ENCODE measurements around the gene HMCN1. TPM values are rescaled to one million over a fixed set of nuclear protein-coding genes. Genes with fewer than 3 reads are reported as not detected.

The HMCN1 gene
- polyA plus RNA-seq, 1 of the 3 experiments (the other 2 are of a cell fraction) = 59.5 TPM

DNA sequence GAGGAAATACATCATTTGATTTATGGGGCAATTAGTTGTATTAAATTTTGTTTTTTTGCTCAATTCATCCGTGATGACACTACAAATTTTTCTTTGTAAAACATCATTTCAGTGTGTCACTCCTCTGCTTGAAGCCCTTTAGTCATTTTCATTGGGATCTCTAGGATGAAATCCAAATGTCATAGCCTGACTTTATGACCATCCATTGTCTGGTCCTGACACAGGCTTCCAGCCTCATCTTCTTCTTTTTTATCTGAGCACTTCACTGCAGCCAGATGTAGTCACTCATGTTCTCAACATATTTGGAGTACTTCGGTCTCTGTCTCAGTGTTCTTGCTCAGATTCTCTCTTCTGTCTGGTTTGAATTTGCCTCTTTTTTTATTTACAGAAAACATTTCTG lies 173.1 kb downstream of the HMCN1 start (continued):
- TF ChIP-seq RFX5 (IDR thresholded peaks at IDR 0.05; ENCODE audit: low read length) (no peak), YY1 (IDR thresholded peaks at IDR 0.05; ENCODE audit: low read depth) (no peak), EP300 (IDR thresholded peaks at IDR 0.05; ENCODE audit: borderline replicate concordance in 1 of 2, low read depth in 1 of 2, low read length in 1 of 2) (no peak), MEF2A (IDR thresholded peaks at IDR 0.05; ENCODE audit: borderline replicate concordance, low read depth) (no peak)
- TF ChIP-seq, protein P1, sequence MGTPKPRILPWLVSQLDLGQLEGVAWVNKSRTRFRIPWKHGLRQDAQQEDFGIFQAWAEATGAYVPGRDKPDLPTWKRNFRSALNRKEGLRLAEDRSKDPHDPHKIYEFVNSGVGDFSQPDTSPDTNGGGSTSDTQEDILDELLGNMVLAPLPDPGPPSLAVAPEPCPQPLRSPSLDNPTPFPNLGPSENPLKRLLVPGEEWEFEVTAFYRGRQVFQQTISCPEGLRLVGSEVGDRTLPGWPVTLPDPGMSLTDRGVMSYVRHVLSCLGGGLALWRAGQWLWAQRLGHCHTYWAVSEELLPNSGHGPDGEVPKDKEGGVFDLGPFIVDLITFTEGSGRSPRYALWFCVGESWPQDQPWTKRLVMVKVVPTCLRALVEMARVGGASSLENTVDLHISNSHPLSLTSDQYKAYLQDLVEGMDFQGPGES (IDR thresholded peaks at IDR 0.05; ENCODE audit: low read depth, low read length) = no peak

DNA sequence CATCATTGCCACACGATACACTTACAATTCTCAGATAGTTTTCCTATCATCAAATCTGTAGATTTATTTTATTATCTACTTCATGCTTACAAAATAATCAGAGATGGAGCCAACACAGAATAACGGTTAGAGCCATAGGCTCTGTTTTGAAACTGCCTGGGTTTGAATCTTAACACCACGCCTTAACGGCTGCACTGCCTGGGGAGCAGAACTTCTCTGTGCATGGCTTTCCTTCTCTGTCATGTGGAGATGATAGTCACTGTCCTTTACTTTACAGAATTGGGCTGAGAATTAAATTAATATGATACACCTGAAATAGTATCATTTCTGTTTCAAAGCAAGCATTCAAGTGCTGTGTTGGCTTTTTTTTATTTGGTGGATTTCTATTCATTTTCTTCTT lies 177.8 kb downstream of the HMCN1 start:
- H3K9me2 ChIP-seq = no peaks in the 10 kb centered on the region
- H3K4me1 ChIP-seq (ENCODE audit: control insufficient read depth in 1 of 2, insufficient read depth in 2 of 2, low read depth in 1 of 2, low read length in 1 of 2) = no peaks in the 10 kb centered on the region; a peak in 1 of 4 replicates
- ChIA-PET POLR2A (no interaction called here), CTCF (no interaction called here)
- WGBS (ENCODE audit: low lambda C conversion rate) = 22% methylated on average over 4 of the region's 4 CpGs
- no peaks in the 10 kb centered on the region; the same call in 1 of the 2 replicates for H3K27me3 ChIP-seq (ENCODE audit: insufficient read depth)
- no peak overlapping the region for H3K4me3 ChIP-seq (ENCODE audit: low read depth in 2 of 2, low read length in 1 of 2)
- H2AFZ ChIP-seq (ENCODE audit: low read depth) = no peak overlapping the region
- TF ChIP-seq RXRA (IDR thresholded peaks at IDR 0.05; ENCODE audit: borderline replicate concordance, low read depth) = no peak
- TF ChIP-seq TAF1 (IDR thresholded peaks at IDR 0.05; ENCODE audit: borderline replicate concordance, low read depth, low read length) = no peak
- no peak for TF ChIP-seq NFIC (IDR thresholded peaks at IDR 0.05; ENCODE audit: borderline replicate concordance)
- TF ChIP-seq, protein P2, sequence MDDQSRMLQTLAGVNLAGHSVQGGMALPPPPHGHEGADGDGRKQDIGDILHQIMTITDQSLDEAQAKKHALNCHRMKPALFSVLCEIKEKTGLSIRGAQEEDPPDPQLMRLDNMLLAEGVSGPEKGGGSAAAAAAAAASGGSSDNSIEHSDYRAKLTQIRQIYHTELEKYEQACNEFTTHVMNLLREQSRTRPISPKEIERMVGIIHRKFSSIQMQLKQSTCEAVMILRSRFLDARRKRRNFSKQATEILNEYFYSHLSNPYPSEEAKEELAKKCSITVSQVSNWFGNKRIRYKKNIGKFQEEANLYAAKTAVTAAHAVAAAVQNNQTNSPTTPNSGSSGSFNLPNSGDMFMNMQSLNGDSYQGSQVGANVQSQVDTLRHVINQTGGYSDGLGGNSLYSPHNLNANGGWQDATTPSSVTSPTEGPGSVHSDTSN (IDR thresholded peaks at IDR 0.05) = no peak
- no peak for TF ChIP-seq NRF1 (IDR thresholded peaks at IDR 0.05; ENCODE audit: low read depth, low read length)
- no peak for TF ChIP-seq SIN3A (IDR thresholded peaks at IDR 0.05; ENCODE audit: borderline replicate concordance, low read depth, low read length)
- TF ChIP-seq, protein P3, sequence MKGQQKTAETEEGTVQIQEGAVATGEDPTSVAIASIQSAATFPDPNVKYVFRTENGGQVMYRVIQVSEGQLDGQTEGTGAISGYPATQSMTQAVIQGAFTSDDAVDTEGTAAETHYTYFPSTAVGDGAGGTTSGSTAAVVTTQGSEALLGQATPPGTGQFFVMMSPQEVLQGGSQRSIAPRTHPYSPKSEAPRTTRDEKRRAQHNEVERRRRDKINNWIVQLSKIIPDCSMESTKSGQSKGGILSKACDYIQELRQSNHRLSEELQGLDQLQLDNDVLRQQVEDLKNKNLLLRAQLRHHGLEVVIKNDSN (IDR thresholded peaks at IDR 0.05; ENCODE audit: borderline replicate concordance, low read depth) = no peak
- no peak for TF ChIP-seq MXI1 (IDR thresholded peaks at IDR 0.05; ENCODE audit: low read depth, low read length)
- TF ChIP-seq, protein P4, sequence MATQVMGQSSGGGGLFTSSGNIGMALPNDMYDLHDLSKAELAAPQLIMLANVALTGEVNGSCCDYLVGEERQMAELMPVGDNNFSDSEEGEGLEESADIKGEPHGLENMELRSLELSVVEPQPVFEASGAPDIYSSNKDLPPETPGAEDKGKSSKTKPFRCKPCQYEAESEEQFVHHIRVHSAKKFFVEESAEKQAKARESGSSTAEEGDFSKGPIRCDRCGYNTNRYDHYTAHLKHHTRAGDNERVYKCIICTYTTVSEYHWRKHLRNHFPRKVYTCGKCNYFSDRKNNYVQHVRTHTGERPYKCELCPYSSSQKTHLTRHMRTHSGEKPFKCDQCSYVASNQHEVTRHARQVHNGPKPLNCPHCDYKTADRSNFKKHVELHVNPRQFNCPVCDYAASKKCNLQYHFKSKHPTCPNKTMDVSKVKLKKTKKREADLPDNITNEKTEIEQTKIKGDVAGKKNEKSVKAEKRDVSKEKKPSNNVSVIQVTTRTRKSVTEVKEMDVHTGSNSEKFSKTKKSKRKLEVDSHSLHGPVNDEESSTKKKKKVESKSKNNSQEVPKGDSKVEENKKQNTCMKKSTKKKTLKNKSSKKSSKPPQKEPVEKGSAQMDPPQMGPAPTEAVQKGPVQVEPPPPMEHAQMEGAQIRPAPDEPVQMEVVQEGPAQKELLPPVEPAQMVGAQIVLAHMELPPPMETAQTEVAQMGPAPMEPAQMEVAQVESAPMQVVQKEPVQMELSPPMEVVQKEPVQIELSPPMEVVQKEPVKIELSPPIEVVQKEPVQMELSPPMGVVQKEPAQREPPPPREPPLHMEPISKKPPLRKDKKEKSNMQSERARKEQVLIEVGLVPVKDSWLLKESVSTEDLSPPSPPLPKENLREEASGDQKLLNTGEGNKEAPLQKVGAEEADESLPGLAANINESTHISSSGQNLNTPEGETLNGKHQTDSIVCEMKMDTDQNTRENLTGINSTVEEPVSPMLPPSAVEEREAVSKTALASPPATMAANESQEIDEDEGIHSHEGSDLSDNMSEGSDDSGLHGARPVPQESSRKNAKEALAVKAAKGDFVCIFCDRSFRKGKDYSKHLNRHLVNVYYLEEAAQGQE (IDR thresholded peaks at IDR 0.05; ENCODE audit: low read depth, low read length) = no peak
- no peak for TF ChIP-seq EP300 (IDR thresholded peaks at IDR 0.05; ENCODE audit: borderline replicate concordance in 1 of 2, low read depth in 1 of 2, low read length in 1 of 2)
- TF ChIP-seq MEF2A (IDR thresholded peaks at IDR 0.05; ENCODE audit: borderline replicate concordance, low read depth) = no peak
- no peak for TF ChIP-seq FOXJ3 (CRISPR knock-in tag; IDR thresholded peaks at IDR 0.05)
- no peak for TF ChIP-seq ELF1 (IDR thresholded peaks at IDR 0.05)
- TF ChIP-seq GATA2 (CRISPR knock-in tag; IDR thresholded peaks at IDR 0.05) = no peak
- H3F3A ChIP-seq (replicated peaks; ENCODE audit: insufficient read depth) = no peaks in the 10 kb centered on the region
- no peak overlapping the region for H3K4me2 ChIP-seq
- no peak overlapping the region for H3K9ac ChIP-seq
- H3K27ac ChIP-seq (ENCODE audit: low read depth in 2 of 2, low read length in 1 of 2) = no peak overlapping the region
- peaks cover 0 to 27% of the 10 kb centered on the region in 2 experiments for H3K36me3 ChIP-seq (replicated peaks in 1 of 2; ENCODE audit: control insufficient read depth in 1 of 2, insufficient read depth in 2 of 2, low read length in 1 of 2)
- DNase-seq = no peak
- no peaks in the 10 kb centered on the region for H3K79me2 ChIP-seq (ENCODE audit: insufficient read depth)
- H3K9me3 ChIP-seq = no peaks in the 10 kb centered on the region
- no peaks in the 10 kb centered on the region for H4K20me1 ChIP-seq (ENCODE audit: insufficient read depth)
